H1 (cell line): ENCODE results near the gene NHS. TPM values are rescaled to one million over a fixed set of nuclear protein-coding genes. Genes with fewer than 3 reads are reported as not detected.

ENCODE experiments used
- CTCF ChIA-PET: fragments of 300-600 bp; sonication (Branson Sonifier 250); formaldehyde crosslinking; loops from one replicate; lab custom pipeline; 2021; ENCODE audit not compliant: partially characterized antibody; lab: Charles Lee
- POLR2A ChIA-PET: fragments of 300-600 bp; sonication (Branson Sonifier 250); formaldehyde crosslinking; loops from one replicate; lab custom pipeline; 2021; ENCODE audit warnings: inconsistent platforms; ENCODE audit not compliant: partially characterized antibody; lab: Charles Lee
- DNase-seq, 2 experiments: peaks; one replicate each; pipeline versions ENCODE4 v3.0.0 to v3.0.0-alpha.2; 2010 to 2022; ENCODE audit warnings: low spot score in 2 of 2, low read depth in 1 of 2, mixed read lengths in 1 of 2
- FAIRE-seq: peaks from 2 replicates; lab custom pipeline; 2011; peaks lifted over from hg19 to GRCh38; lab: Jason Lieb, UNC
- H2AFZ ChIP-seq: 2 replicates; pipeline ENCODE4 v1.8.1; 2012; ENCODE audit warnings: low read length, inconsistent platforms
- H2AK5ac ChIP-seq: 2 replicates; pipeline ENCODE4 v1.6.1; 2013; ENCODE audit warnings: low read depth, low read length
- H2BK120ac ChIP-seq: replicated peaks from 2 replicates; pipeline ENCODE3; 2013; ENCODE audit warnings: low read depth, low read length, inconsistent platforms
- H2BK12ac ChIP-seq: 2 replicates; pipeline ENCODE4 v1.6.1; 2013; ENCODE audit warnings: low read depth, low read length
- H2BK15ac ChIP-seq: 2 replicates; pipeline ENCODE4 v1.6.1; 2013; ENCODE audit warnings: low read length
- H2BK20ac ChIP-seq: 2 replicates; pipeline ENCODE4 v1.6.1; 2013; ENCODE audit warnings: low read length
- H2BK5ac ChIP-seq: 2 replicates; pipeline ENCODE4 v1.6.1; 2013; ENCODE audit warnings: low read depth, low read length
- H3K14ac ChIP-seq: 2 replicates; pipeline ENCODE4 v1.6.1; 2013; ENCODE audit warnings: inconsistent platforms; ENCODE audit not compliant: insufficient read length
- H3K18ac ChIP-seq: 2 replicates; pipeline ENCODE4 v1.6.1; 2013; ENCODE audit warnings: low read length; ENCODE audit errors: extremely low read depth
- H3K23ac ChIP-seq: 2 replicates; pipeline ENCODE4 v1.6.1; 2013; ENCODE audit warnings: inconsistent platforms; ENCODE audit not compliant: insufficient read length
- H3K23me2 ChIP-seq: 2 replicates; pipeline ENCODE4 v1.6.1; 2013; ENCODE audit warnings: low read depth, low read length
- H3K27ac ChIP-seq: 2 replicates; pipeline ENCODE4 v1.6.1; 2011; ENCODE audit warnings: low read depth, low read length, inconsistent platforms
- H3K27me3 ChIP-seq, 4 experiments: replicated peaks in 1 of 4; 1 replicate in 1 of 4; 2 replicates in 3 of 4; pipeline versions ENCODE4 v1.6.1 to v1.8.1; 2011 to 2013; ENCODE audit warnings: low read length in 3 of 4, mild to moderate bottlenecking in 3 of 4, inconsistent platforms in 2 of 4, mixed read lengths in 2 of 4, moderate library complexity in 1 of 4; ENCODE audit not compliant: control insufficient read depth in 3 of 4, insufficient read depth in 3 of 4; ENCODE audit errors: extremely low read depth in 1 of 4
- H3K36me3 ChIP-seq, 4 experiments: 2 replicates each; pipeline versions ENCODE4 v1.6.1 to v1.8.1; 2011 to 2013; ENCODE audit warnings: mild to moderate bottlenecking in 4 of 4, low read length in 3 of 4, moderate library complexity in 2 of 4, control low read depth in 1 of 4, inconsistent platforms in 1 of 4; ENCODE audit not compliant: insufficient read depth in 4 of 4, control insufficient read depth in 2 of 4
- H3K4ac ChIP-seq: replicated peaks from 2 replicates; pipeline ENCODE3; 2013; ENCODE audit warnings: low read length, low read depth, mixed read lengths, inconsistent platforms; ENCODE audit not compliant: insufficient read length
- H3K4me1 ChIP-seq, 4 experiments: replicated peaks in 1 of 4; 1 replicate in 1 of 4; 2 replicates in 3 of 4; pipeline versions ENCODE4 v1.6.1 to v1.8.1; 2011 to 2013; ENCODE audit warnings: low read length in 3 of 4, inconsistent platforms in 2 of 4, mixed read lengths in 1 of 4; ENCODE audit not compliant: insufficient read depth in 4 of 4, control insufficient read depth in 3 of 4
- H3K4me2 ChIP-seq, 2 experiments: 2 replicates each; pipeline versions ENCODE4 v1.6.1 to v1.8.1; 2011 to 2013; ENCODE audit warnings: low read depth in 2 of 2, low read length in 2 of 2, control low read depth in 1 of 2, inconsistent platforms in 1 of 2, mild to moderate bottlenecking in 1 of 2; ENCODE audit not compliant: insufficient read depth in 1 of 2
- H3K4me3 ChIP-seq, 4 experiments: fragments of 200-600, 300-600 bp in 1 of 4; sonication (generic), shearing (Covaris generic), sonication (Bioruptor Twin) in 1 of 4; 2 replicates each; pipeline versions ENCODE4 v1.5.1 to v1.8.1; 2011 to 2016; ENCODE audit warnings: low read length in 4 of 4, low read depth in 3 of 4, control low read depth in 2 of 4, inconsistent platforms in 2 of 4, mild to moderate bottlenecking in 2 of 4, mixed read lengths in 1 of 4, moderate library complexity in 1 of 4; ENCODE audit not compliant: insufficient read depth in 2 of 4; ENCODE audit errors: extremely low read depth in 1 of 4
- H3K56ac ChIP-seq: replicated peaks from 2 replicates; pipeline ENCODE3; 2013; ENCODE audit warnings: low read depth, mild to moderate bottlenecking, mixed read lengths, low read length, inconsistent platforms; ENCODE audit not compliant: insufficient read length
- H3K79me1 ChIP-seq: 2 replicates; pipeline ENCODE4 v1.6.1; 2013; ENCODE audit warnings: low read depth, low read length, control low read depth
- H3K79me2 ChIP-seq, 2 experiments: 2 replicates each; pipeline versions ENCODE4 v1.6.1 to v1.8.1; 2012 to 2013; ENCODE audit warnings: low read length in 2 of 2, mild to moderate bottlenecking in 2 of 2, inconsistent platforms in 1 of 2; ENCODE audit not compliant: insufficient read depth in 2 of 2, control insufficient read depth in 1 of 2
- H3K9ac ChIP-seq, 4 experiments: replicated peaks in 1 of 4; 1 replicate in 1 of 4; 2 replicates in 3 of 4; pipeline versions ENCODE4 v1.6.1 to v1.8.1; 2011 to 2013; ENCODE audit warnings: low read depth in 3 of 4, low read length in 3 of 4, control low read depth in 2 of 4, mild to moderate bottlenecking in 2 of 4, moderate library complexity in 2 of 4, inconsistent platforms in 1 of 4; ENCODE audit errors: extremely low read depth in 1 of 4
- H3K9me3 ChIP-seq, 2 experiments: 2 replicates each; pipeline versions ENCODE4 v1.6.1 to v1.8.1; 2012 to 2013; ENCODE audit warnings: mild to moderate bottlenecking in 2 of 2, moderate library complexity in 2 of 2, control low read depth in 1 of 2, inconsistent platforms in 1 of 2, low read depth in 1 of 2, low read length in 1 of 2, mixed read lengths in 1 of 2; ENCODE audit not compliant: insufficient read depth in 2 of 2
- H4K20me1 ChIP-seq, 2 experiments: replicated peaks in 1 of 2; 2 replicates each; pipeline versions ENCODE3 to v1.8.1; 2011 to 2013; ENCODE audit warnings: inconsistent platforms in 2 of 2, low read length in 2 of 2, mild to moderate bottlenecking in 1 of 2; ENCODE audit not compliant: insufficient read depth in 2 of 2, control insufficient read depth in 1 of 2
- H4K5ac ChIP-seq: 2 replicates; pipeline ENCODE4 v1.6.1; 2013; ENCODE audit warnings: low read length, low read depth, mixed read lengths, inconsistent platforms; ENCODE audit not compliant: insufficient read length
- H4K8ac ChIP-seq: 2 replicates; pipeline ENCODE4 v1.8.0; 2013; ENCODE audit warnings: mild to moderate bottlenecking, moderate library complexity, low read length, inconsistent platforms; ENCODE audit not compliant: insufficient read depth; ENCODE audit errors: extremely low read depth
- H4K91ac ChIP-seq: replicated peaks from 2 replicates; pipeline ENCODE3; 2013; ENCODE audit warnings: low read length, mixed read lengths, inconsistent platforms; ENCODE audit not compliant: insufficient read length
- CHD1 ChIP-seq: IDR thresholded peaks from 2 replicates; pipeline ENCODE4 v1.6.1; 2012; ENCODE audit warnings: low read depth, low read length, improper control_type of control experiment
- CREB1 ChIP-seq: IDR thresholded peaks from 2 replicates; pipeline ENCODE4 v1.6.1; 2012; ENCODE audit warnings: inconsistent platforms
- CTCF ChIP-seq, 3 experiments: IDR thresholded peaks; 1 replicate in 2 of 3; 2 replicates in 1 of 3; pipeline versions ENCODE4 v1.5.1 to v1.6.1; 2011; ENCODE audit warnings: low read length in 3 of 3, mild to moderate bottlenecking in 3 of 3, inconsistent platforms in 2 of 3, low read depth in 1 of 3, moderate library complexity in 1 of 3; ENCODE audit not compliant: insufficient read depth in 1 of 3; ENCODE audit errors: control extremely low read depth in 1 of 3
- E2F6 ChIP-seq: IDR thresholded peaks from 2 replicates; pipeline ENCODE4 v1.6.1; 2012; ENCODE audit warnings: inconsistent platforms
- MAFK ChIP-seq: IDR thresholded peaks from 2 replicates; pipeline ENCODE4 v1.6.1; 2012; ENCODE audit warnings: low read depth, mild to moderate bottlenecking, improper control_type of control experiment, low read length
- NANOG ChIP-seq: IDR thresholded peaks from 2 replicates; pipeline ENCODE4 v1.6.1; 2011; ENCODE audit warnings: low read length, low read depth, mild to moderate bottlenecking, inconsistent platforms; ENCODE audit not compliant: insufficient read depth, poor library complexity, severe bottlenecking
- POLR2A ChIP-seq, 2 experiments: IDR thresholded peaks; 1 replicate in 1 of 2; 2 replicates in 1 of 2; pipeline ENCODE4 v1.6.1; 2011; ENCODE audit warnings: low read depth in 2 of 2, low read length in 2 of 2, mild to moderate bottlenecking in 2 of 2; ENCODE audit errors: control extremely low read depth in 1 of 2
- POLR2AphosphoS5 ChIP-seq: IDR thresholded peaks from 2 replicates; pipeline ENCODE4 v1.6.1; 2011; ENCODE audit warnings: low read depth, low read length
- POU5F1 ChIP-seq: IDR thresholded peaks from 2 replicates; pipeline ENCODE4 v1.6.1; 2011; ENCODE audit warnings: low read depth, mild to moderate bottlenecking, low read length, moderate library complexity
- RFX5 ChIP-seq: IDR thresholded peaks from 2 replicates; pipeline ENCODE4 v1.6.1; 2011; ENCODE audit warnings: low read depth, low read length, improper control_type of control experiment, borderline replicate concordance
- USF2 ChIP-seq: IDR thresholded peaks from 2 replicates; pipeline ENCODE4 v1.6.1; 2011; ENCODE audit warnings: low read length, improper control_type of control experiment
- YY1 ChIP-seq: IDR thresholded peaks from 2 replicates; pipeline ENCODE4 v1.6.1; 2011; ENCODE audit warnings: low read depth, mild to moderate bottlenecking, low read length
- polyA plus RNA-seq, 7 experiments: library from polyadenylated mRNA; depleted of rRNA in 3 of 7; stranded (reverse) in 5 of 7; unstranded in 2 of 7; fragments of >200 nt in 5 of 7; fragments of 200-250 nt in 2 of 7; gene quantifications; 1 replicate in 5 of 7; 2 replicates in 1 of 7; 4 replicates in 1 of 7; pipeline versions ENCODE4 v1.2.1 to v1.2.3, GENCODE V29; 2011 to 2013; ENCODE audit warnings: missing spikeins in 2 of 7, mixed read lengths in 2 of 7
- total RNA-seq: library from RNA; stranded (reverse); fragmentation: NEBNext Ultra II Directional; extraction: Animal tissue kit (Norgen Biotek cat#: 25700); gene quantifications from 2 replicates; pipeline ENCODE4 v1.2.1, GENCODE V29; 2021

The NHS gene
- total and polyA plus RNA-seq, 2 of the 8 experiments (the other 6 are each of a cell fraction or from before 2014, with no cell fraction given) = 2.2 to 6.7 TPM

GRCh38 chrX:17417372-17417771 is 42.4 kb downstream of the NHS start:
- Histone ChIP-seq H2BK12ac (no peak overlapping the region), H2BK15ac (no peak overlapping the region), H4K20me1 (no peaks in the 10 kb centered on the region), H3K4me1 (peaks cover 2 to 20% (median 6%) of the 10 kb centered on the region in 4 experiments; a peak in 5 of 7 replicates), H4K5ac (no peak overlapping the region), H3K18ac (no peak overlapping the region), H3K27ac (no peak overlapping the region), H3K4me2 (no peak overlapping the region), H3K79me2 (no peaks in the 10 kb centered on the region), H4K91ac (no peak overlapping the region), H3K4ac (no peak overlapping the region), H3K79me1 (no peaks in the 10 kb centered on the region), H3K56ac (no peak overlapping the region), H3K23ac (no peak overlapping the region), H3K4me3 (no peak overlapping the region), H2AK5ac (no peak overlapping the region), H3K23me2 (no peaks in the 10 kb centered on the region; the same call in 1 of the 2 replicates), H2BK20ac (no peak overlapping the region), H3K9ac (no peak overlapping the region), H2BK120ac (no peak overlapping the region), H3K9me3 (no peaks in the 10 kb centered on the region), H3K27me3 (no peaks in the 10 kb centered on the region), H2AFZ (no peak overlapping the region), H4K8ac (no peak overlapping the region), H3K36me3 (no peaks in the 10 kb centered on the region), H3K14ac (no peak overlapping the region), H2BK5ac (no peak overlapping the region)
- DNase-seq = no peak
- no peak for FAIRE-seq
- ChIA-PET POLR2A (no interaction called here), CTCF (no interaction called here)
- TF ChIP-seq RFX5 (no peak), CREB1 (no peak), POU5F1 (no peak), E2F6 (no peak), CTCF (IDR thresholded peaks at IDR 0.05; ENCODE audit: control extremely low read depth in 1 of 3, insufficient read depth in 1 of 3, low read depth in 1 of 3, low read length in 3 of 3) (no peak), POLR2AphosphoS5 (no peak), NANOG (no peak), POLR2A (IDR thresholded peaks at IDR 0.05; ENCODE audit: control extremely low read depth in 1 of 2, low read depth in 2 of 2, low read length in 2 of 2) (no peak), MAFK (no peak), YY1 (no peak), USF2 (no peak), CHD1 (no peak)
